Rectal smooth muscle tissue (tissue), 1 donor: ENCODE measurements around the gene KMO.

ENCODE experiments used
- H3K27ac ChIP-seq: one replicate; pipeline ENCODE4 v1.7.0; 2013; ENCODE audit warnings: low read depth, low read length, inconsistent platforms
- H3K27me3 ChIP-seq: one replicate; pipeline ENCODE4 v1.7.0; 2013; ENCODE audit warnings: low read length; ENCODE audit not compliant: control insufficient read depth, insufficient read depth
- H3K36me3 ChIP-seq: one replicate; pipeline ENCODE4 v1.7.0; 2013; ENCODE audit warnings: low read length; ENCODE audit not compliant: control insufficient read depth, insufficient read depth
- H3K4me1 ChIP-seq: one replicate; pipeline ENCODE4 v1.7.0; 2013; ENCODE audit warnings: low read length; ENCODE audit not compliant: control insufficient read depth, insufficient read depth
- H3K4me3 ChIP-seq: one replicate; pipeline ENCODE4 v1.7.0; 2013; ENCODE audit warnings: low read length
- H3K9ac ChIP-seq: one replicate; pipeline ENCODE4 v1.7.0; 2013; ENCODE audit warnings: low read length

The KMO gene

DNA sequence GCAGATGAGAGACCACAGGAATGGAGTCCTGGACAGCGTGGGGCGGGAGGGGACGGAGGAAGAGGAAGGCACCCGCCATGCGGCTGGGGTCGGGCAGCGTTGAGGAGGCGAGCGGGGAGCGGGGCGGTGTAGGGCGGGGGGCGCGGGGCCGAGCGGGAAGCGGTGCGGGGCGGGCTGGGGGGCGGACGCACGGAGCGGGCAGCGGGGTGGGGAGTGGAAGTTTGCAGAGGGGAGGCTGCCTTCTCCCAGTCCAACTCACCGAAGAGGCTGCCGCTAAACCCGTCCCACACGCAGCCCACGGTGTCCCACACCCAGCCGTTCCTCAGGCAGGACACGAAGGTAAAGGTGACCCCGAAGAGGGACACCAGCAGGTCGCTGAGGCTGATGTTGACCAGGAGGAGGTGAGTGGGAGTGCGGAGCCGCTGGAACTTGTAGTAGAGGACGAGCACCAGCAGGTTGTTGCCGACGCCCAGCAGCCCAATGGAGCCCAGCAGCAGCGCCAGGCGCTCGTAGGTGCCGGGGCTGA, 107.5 kb downstream of the KMO start:
- no peak overlapping the region for H3K27ac ChIP-seq
- H3K4me3 ChIP-seq = peak overlapping the region; percentile 70
- no peaks in the 10 kb centered on the region for H3K36me3 ChIP-seq
- no peaks in the 10 kb centered on the region for H3K27me3 ChIP-seq
- no peaks in the 10 kb centered on the region for H3K4me1 ChIP-seq
- peak overlapping the region; percentile 66 for H3K9ac ChIP-seq

GRCh38 chr1:241640149-241640866, 108.1 kb downstream of the KMO start, which contains the start of the genes CHML and OPN3:
Gene CHML (minus strand): TSS chr1:241640369. CDS start chr1:241635766, 4,603 bp downstream.
Gene OPN3 (minus strand): TSS chr1:241640369. CDS start chr1:241640254, 115 bp downstream.
- H3K9ac ChIP-seq = peak within 1 kb of the TSS; percentile 66
- no peaks in the 10 kb centered on the region for H3K36me3 ChIP-seq
- no peaks in the 10 kb centered on the region for H3K4me1 ChIP-seq
- H3K27me3 ChIP-seq = no peaks in the 10 kb centered on the region
- H3K27ac ChIP-seq = no peak within 1 kb of the TSS
- peak within 1 kb of the TSS; percentile 70 for H3K4me3 ChIP-seq

GRCh38 chr1:241640867-241641622, 108.9 kb downstream of the KMO start:
- Histone ChIP-seq H3K36me3 (no peaks in the 10 kb centered on the region), H3K27ac (no peak overlapping the region), H3K4me3 (peak overlapping the region; percentile 62), H3K27me3 (no peaks in the 10 kb centered on the region), H3K4me1 (no peaks in the 10 kb centered on the region), H3K9ac (no peak overlapping the region)

DNA sequence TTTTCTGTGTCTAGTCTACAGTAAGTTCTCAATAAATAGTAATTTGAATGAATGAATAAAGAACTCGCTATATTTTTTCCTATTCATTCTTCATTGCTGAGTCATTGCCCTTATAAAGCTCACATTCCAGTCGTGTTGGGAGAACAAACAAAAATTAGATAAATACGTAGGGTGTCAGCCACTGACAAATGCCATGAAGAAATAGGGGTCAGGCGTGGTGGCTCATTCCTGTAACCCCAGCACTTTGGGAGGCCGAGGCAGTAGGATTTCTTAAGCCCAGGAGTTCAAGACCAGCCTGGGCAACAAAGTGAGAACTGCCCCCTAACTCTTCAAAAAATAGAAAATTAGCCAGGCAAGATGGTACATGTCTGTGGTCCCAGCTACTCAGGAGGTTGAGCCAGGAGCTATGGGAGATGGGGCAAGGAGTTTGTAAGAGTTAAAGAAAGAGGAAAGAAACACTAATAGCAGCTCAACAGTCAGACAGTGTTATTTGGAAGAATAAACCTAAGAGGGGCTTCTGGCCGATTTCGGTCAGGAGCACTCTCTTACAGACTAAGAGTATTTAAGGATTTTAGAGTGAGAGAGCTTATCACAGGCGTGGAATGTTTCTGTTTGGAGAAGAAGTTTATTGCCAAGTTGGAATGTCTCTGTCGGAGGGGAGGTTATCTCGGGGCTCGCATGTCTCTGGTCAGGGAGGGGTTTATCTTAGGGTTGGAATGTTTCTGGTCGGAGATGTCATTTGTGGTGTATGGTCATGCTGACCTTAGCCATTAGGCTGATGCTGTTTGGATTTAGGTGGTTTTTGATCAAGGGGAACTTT, 109.8 kb downstream of the KMO start:
- H3K36me3 ChIP-seq = no peaks in the 10 kb centered on the region
- no peak overlapping the region for H3K9ac ChIP-seq
- H3K4me1 ChIP-seq = no peaks in the 10 kb centered on the region
- no peak overlapping the region for H3K27ac ChIP-seq
- no peaks in the 10 kb centered on the region for H3K27me3 ChIP-seq
- H3K4me3 ChIP-seq = no peak overlapping the region

DNA sequence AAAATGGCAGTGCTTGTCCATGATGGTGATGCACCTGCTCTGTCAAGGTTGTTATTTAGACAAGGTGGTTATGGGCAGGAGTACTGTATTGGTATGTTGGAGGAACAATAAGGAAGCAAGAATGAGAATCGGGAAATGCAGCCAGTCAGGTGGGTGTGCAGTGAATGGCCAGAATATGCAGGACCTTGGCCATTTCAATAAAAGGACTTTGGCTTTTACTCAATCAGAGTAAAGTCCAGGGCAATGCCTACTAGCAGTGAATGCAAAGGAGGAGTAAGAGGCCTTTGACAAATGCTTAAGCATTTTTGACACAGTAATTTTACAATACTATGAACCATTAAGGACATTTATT, 110.4 kb downstream of the KMO start:
- Histone ChIP-seq H3K9ac (no peak overlapping the region), H3K27ac (no peak overlapping the region), H3K36me3 (no peaks in the 10 kb centered on the region), H3K27me3 (no peaks in the 10 kb centered on the region), H3K4me1 (no peaks in the 10 kb centered on the region), H3K4me3 (no peak overlapping the region)

- H3K4me3 ChIP-seq = no peak overlapping the region
- H3K27me3 ChIP-seq = no peaks in the 10 kb centered on the region
- H3K27ac ChIP-seq = no peak overlapping the region
- no peaks in the 10 kb centered on the region for H3K36me3 ChIP-seq
- H3K4me1 ChIP-seq = no peaks in the 10 kb centered on the region
- no peak overlapping the region for H3K9ac ChIP-seq
Observed at GRCh38 chr1:241644259-241644658, 112.1 kb downstream of the KMO start.

- H3K4me1 ChIP-seq = no peaks in the 10 kb centered on the region
- no peak overlapping the region for H3K4me3 ChIP-seq
- no peaks in the 10 kb centered on the region for H3K27me3 ChIP-seq
- H3K36me3 ChIP-seq = no peaks in the 10 kb centered on the region
- H3K9ac ChIP-seq = no peak overlapping the region
- H3K27ac ChIP-seq = no peak overlapping the region
Observed at GRCh38 chr1:241645199-241645598, 113.0 kb downstream of the KMO start.
